Testis (tissue), 3 donors: Measurements from ENCODE around the gene RAB3A. TPM values are rescaled to one million over a fixed set of nuclear protein-coding genes. Genes with fewer than 3 reads are reported as not detected.

Source experiments
- DNase-seq: peaks from one replicate; pipeline ENCODE4 v3.0.0-alpha.2; 2019
- H3K27ac ChIP-seq, 2 donors: fragments of 200-600 bp; sonication (generic); one replicate each; pipeline ENCODE4 v1.5.1; 2019
- H3K27me3 ChIP-seq: fragments of 200-600 bp; sonication (generic); one replicate; pipeline ENCODE4 v1.5.1; 2019
- H3K36me3 ChIP-seq: fragments of 200-600 bp; sonication (generic); one replicate; pipeline ENCODE4 v1.5.1; 2017; ENCODE audit warnings: low read depth; ENCODE audit errors: missing control alignments
- H3K4me1 ChIP-seq: fragments of 200-600 bp; sonication (generic); one replicate; pipeline ENCODE4 v1.5.1; 2019
- H3K4me3 ChIP-seq, 2 donors: fragments of 200-600 bp; sonication (generic); one replicate each; pipeline ENCODE4 v1.5.1; 2017 to 2019
- H3K9me3 ChIP-seq: fragments of 200-600 bp; sonication (generic); one replicate; pipeline ENCODE4 v1.5.1; 2017
- CTCF ChIP-seq, 3 experiments: fragments of 450-650 bp in 2 of 3; fragments of 200-600 bp in 1 of 3; sonication (generic) in 1 of 3; IDR thresholded peaks; one replicate each; pipeline ENCODE4 v1.5.1; 2016 to 2019; ENCODE audit warnings: antibody characterized with exemption in 3 of 3, mild to moderate bottlenecking in 2 of 3, moderate library complexity in 1 of 3
- POLR2A ChIP-seq: fragments of 450-650 bp; IDR thresholded peaks from one replicate; pipeline ENCODE4 v1.6.1; 2017; ENCODE audit warnings: antibody characterized with exemption, mild to moderate bottlenecking, moderate library complexity
- WGBS, 2 donors: methylation state at CpG; one replicate each; pipeline ENCODE4 v1.1.5; 2018; 5-methylcytosine and 5-hydroxymethylcytosine counted together
- intact Hi-C: fragments of 100-400 bp; cut with DNase I; formaldehyde crosslinking; loops from one replicate; pipeline ENCODE4 v1.15.1; 2023; ENCODE audit warnings: low total_unique reads
- polyA plus RNA-seq: library from polyadenylated mRNA; stranded (reverse); fragments of 350-450 nt; fragmentation: Illumina TruSeq; extraction: RNeasy Lipid Tissue Mini Kit (QIAGEN cat#74804); gene quantifications from one replicate; pipeline ENCODE4 v1.2.3, GENCODE V29; 2014; ENCODE audit warnings: low read depth, low replicate concordance; ENCODE audit not compliant: insufficient read depth
- total RNA-seq, 2 donors: library from RNA; depleted of rRNA; stranded (reverse); fragments of >200 nt; gene quantifications; one replicate each; pipeline ENCODE4 v1.2.3, GENCODE V29; 2016

RAB3A gene
- total and polyA plus RNA-seq, 3 donors from 2014 or later, result 2.8 to 6.3 (median 4.6) TPM

- WGBS, 2 donors, result 33 to 46% methylated on average over 5 of the region's 5 CpGs
Observed at GRCh38 chr19:18191640-18192062, 12.2 kb downstream of the RAB3A start.

GRCh38 chr19:18190278-18190677 lies 13.6 kb downstream of the RAB3A start:
- intact Hi-C loops, result no loop called here
- no peaks in the 10 kb centered on the region for H3K27me3 ChIP-seq
- H3K4me3 ChIP-seq, result no peak overlapping the region
- no peaks in the 10 kb centered on the region for H3K9me3 ChIP-seq
- TF ChIP-seq CTCF (IDR thresholded peaks at IDR 0.05) (no peak), POLR2A (no peak)
- H3K36me3 ChIP-seq, result no peaks in the 10 kb centered on the region
- 64 to 79% methylated on average over 4 of the region's 4 CpGs for WGBS, 2 donors
- DNase-seq, result no peak
- no peak overlapping the region for H3K27ac ChIP-seq
- H3K4me1 ChIP-seq, result peaks cover 15% of the 10 kb centered on the region

More at GRCh38 chr19:18191640-18192062, 12.2 kb downstream of the RAB3A start:
- no peaks in the 10 kb centered on the region for H3K36me3 ChIP-seq
- no peak for DNase-seq
- peak overlapping the region in 1 of 2 donors; percentile 83 for H3K4me3 ChIP-seq
- intact Hi-C loops, result no loop called here
- TF ChIP-seq CTCF (IDR thresholded peaks at IDR 0.05) (peak in 1 of 3 experiments; percentile 28), POLR2A (no peak)
- peaks cover 15% of the 10 kb centered on the region for H3K4me1 ChIP-seq
- no peaks in the 10 kb centered on the region for H3K27me3 ChIP-seq
- peak overlapping the region; percentile 90 to 98 for H3K27ac ChIP-seq
- no peaks in the 10 kb centered on the region for H3K9me3 ChIP-seq

GRCh38 chr19:18185538-18185937 lies 18.3 kb downstream of the RAB3A start:
- WGBS, 2 donors, result 72 to 73% methylated on average over 6 of the region's 6 CpGs
- no peaks in the 10 kb centered on the region for H3K36me3 ChIP-seq
- no peaks in the 10 kb centered on the region for H3K9me3 ChIP-seq
- no peak overlapping the region for H3K4me3 ChIP-seq
- DNase-seq, result no peak
- intact Hi-C loops, result no loop called here
- no peaks in the 10 kb centered on the region for H3K27me3 ChIP-seq
- H3K27ac ChIP-seq, result no peak overlapping the region
- H3K4me1 ChIP-seq, result no peaks in the 10 kb centered on the region
- no peak for TF ChIP-seq POLR2A
- TF ChIP-seq CTCF (IDR thresholded peaks at IDR 0.05), result no peak

GRCh38 chr19:18183529-18183928 lies 20.3 kb downstream of the RAB3A start:
- Histone ChIP-seq H3K27me3 (no peaks in the 10 kb centered on the region), H3K36me3 (no peaks in the 10 kb centered on the region), H3K4me3 (no peak overlapping the region), H3K27ac (no peak overlapping the region), H3K9me3 (no peaks in the 10 kb centered on the region), H3K4me1 (no peaks in the 10 kb centered on the region)
- DNase-seq, result no peak
- no peak for TF ChIP-seq POLR2A
- TF ChIP-seq CTCF (IDR thresholded peaks at IDR 0.05), result no peak
- intact Hi-C loops, result no loop called here

GRCh38 chr19:18179957-18180356 lies 23.9 kb downstream of the RAB3A start:
- 92 to 95% methylated on average over 5 of the region's 5 CpGs for WGBS, 2 donors
- DNase-seq, result no peak
- Histone ChIP-seq H3K4me3 (no peak overlapping the region), H3K27me3 (no peaks in the 10 kb centered on the region), H3K9me3 (no peaks in the 10 kb centered on the region), H3K27ac (no peak overlapping the region), H3K36me3 (no peaks in the 10 kb centered on the region), H3K4me1 (no peaks in the 10 kb centered on the region)
- intact Hi-C loops, result no loop called here
- no peak for TF ChIP-seq POLR2A
- no peak for TF ChIP-seq CTCF (IDR thresholded peaks at IDR 0.05)
